ENCODE measurements around the gene HOXB2.

The HOXB2 gene

DNA sequence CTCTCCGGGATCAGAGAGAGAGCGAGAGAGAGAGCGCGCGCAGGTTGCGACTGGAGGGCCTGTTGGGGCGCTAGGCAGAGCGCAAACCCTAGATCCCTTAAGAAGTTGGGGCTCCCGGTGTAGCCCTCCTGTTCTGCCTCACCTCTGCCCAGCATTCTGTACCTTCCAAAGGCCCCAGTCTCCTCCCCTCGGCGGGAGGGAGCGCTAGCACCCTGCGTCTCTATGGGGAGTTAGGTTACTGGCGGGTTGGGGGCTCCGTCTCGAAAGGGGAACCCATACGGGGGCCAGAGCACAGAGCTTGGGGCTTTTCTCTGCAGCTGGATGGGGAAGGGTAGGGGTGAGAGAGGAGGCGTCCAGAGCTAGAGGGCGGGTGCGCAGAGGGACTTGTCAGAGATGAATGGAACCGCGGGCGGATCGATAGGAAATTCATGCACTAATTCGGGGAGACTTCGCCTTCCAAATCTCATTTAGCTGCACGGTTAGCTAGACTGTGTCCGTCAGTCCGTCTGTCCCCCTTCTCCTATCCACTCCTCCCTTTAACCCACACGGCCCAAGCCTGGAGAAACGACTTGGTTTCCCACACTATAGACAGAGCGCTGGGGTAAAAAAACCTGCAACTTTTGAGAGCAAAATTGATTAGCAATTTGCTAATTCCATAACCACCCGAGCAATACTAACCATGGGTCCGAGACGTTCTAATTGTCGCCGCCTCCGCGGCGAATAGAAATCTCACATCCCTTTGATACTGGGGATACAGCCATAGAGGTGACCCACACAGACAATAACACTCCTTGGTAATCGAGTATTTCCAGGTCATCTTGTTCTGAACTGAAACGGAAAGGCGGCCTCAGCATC is 33.9 kb upstream of the HOXB2 start:
- peak; percentile 42 to 49 for ATAC-seq

DNA sequence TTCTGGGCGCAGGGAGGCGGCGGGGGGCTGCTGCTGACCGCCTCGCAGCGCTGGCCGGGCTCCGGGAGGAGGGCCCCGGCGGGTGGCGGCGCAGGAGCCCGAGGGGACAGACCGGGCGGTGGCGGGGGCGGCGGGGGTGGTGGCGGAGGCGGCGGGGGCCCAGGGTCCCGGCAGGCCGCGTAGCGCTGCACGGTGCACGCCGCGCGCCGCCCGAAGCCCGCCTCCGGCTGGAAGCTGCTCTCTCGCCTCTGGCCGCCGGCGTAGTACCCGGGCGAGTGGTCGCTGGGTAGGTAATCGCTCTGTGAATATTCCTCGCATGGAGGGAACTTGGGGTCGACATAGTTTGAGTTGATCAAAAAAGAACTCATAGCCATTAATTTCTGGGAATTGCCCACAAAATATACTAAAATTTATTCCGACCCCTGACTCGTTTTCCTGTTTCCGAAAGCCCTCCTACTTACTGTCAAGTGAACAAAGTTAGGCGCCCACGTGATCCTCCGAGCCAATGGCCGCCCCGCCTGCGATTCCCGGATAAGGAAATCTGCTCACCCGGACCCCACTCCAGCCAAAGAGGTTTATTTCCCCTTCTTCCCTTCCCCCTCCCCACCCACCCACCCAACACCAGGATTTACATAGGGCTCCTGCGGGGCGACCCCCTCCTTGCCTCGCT is 33.2 kb upstream of the HOXB2 start, which contains the start of gene HOXB4:
Gene HOXB4, minus strand, starts transcription at position 405 of the 670 bp plus-strand sequence. Its CDS starts 31 bp downstream, at position 374.
- ATAC-seq, result peak; percentile 66 to 68

DNA sequence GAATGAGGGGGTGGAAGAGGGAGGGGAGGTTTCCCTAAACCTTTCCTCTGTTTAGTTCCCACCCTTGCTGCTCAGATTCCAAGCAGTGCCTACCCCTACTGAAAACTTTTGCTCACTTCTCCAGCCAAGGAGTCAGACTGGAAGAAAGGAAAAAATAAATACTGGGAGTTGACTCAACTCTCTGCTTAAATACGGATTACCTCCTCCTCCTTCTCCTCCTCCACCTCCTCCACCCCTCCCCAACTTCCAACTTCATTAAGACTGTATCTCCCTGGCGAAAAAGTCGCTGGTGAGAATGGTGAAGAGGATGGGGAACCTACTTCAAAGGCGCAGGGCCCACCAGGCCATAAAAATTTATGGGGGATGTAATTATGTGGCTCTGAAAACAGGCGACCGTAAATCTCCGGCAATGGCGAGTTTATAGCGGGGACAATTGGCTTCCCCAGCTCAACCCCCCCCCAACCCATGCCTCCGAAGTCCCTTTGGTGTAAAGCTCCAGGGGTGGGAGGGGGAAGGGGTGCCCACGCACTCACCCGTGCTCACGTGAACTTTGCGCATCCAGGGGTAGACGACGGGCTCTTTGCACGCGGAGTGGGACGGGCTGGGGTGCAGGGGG is 32.5 kb upstream of the HOXB2 start:
- peak in 1 of 2 donors; percentile 14 for ATAC-seq

DNA sequence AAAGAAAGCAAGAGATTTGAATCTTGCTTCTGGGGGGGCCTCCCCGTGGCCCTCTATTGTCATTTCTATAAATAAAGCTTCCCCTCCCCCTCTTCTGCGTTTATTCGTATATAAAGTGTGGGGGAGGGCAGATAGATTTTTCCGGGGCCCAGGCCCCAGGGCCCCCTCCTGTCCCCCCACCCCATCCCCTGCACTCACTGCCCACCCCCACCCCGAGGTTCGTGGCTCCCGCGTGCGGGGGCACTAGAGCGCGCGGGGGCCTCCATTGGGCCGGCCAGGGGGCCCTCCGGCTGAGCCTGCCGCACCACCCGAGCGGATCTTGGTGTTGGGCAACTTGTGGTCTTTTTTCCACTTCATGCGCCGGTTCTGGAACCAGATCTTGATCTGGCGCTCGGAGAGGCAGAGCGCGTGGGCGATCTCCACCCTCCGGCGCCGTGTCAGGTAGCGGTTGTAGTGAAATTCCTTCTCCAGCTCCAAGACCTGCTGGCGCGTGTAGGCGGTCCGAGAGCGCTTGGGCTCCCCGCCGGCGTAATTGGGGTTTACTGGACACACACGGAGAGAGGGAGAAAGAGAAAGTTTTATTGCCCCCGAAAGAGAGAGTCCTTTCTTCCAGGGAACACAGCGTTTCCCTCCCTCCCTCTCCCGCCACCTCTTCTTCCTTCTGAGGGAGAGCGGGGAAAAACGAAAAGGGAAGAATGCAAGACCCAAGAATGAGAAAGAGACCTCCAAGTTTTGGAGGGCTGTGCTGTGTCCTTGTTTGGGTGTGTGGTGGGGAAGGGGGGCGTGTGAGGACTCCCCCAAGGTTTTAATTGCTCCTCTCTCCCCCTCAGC is 31.8 kb upstream of the HOXB2 start:
- ATAC-seq, result no peak

DNA sequence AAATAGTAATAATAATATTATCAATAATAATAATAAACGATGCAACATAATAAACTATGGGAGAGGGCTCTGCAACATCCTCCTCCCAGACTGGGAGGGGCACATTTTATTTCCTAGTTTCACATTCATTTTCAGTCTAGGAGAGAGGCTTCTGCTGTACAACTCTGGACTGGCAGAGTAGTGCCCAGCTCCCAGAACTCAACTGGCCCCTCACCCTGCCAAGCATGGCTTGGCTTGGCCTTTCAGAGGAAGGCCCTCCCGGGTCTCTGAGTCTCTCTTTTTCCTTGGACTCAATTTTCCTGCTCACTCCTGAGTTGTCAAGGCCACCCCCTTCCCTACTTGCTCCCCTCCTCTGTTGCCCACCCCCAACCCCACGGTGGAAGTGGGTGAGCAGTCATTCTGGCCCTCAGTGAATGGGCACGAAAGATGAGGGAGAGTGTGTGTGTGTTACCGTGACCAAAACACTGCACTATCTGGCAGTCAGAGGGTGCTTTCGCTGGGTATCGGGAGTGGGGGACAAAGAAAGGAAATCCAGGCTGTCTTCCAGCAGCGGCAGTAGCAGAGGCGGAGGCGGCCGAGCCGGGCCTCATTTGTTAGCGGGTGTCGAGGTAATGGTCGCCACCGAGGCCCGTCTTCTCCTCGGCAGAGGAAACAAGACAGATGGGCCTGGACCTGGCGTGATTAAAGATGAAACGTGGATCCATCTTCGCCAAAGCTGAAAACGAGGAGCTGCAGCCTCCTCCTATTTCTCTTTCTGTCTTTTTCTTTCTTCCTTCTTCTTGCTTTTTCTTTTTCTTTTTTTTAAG is 31.0 kb upstream of the HOXB2 start:
- no peak for ATAC-seq

DNA sequence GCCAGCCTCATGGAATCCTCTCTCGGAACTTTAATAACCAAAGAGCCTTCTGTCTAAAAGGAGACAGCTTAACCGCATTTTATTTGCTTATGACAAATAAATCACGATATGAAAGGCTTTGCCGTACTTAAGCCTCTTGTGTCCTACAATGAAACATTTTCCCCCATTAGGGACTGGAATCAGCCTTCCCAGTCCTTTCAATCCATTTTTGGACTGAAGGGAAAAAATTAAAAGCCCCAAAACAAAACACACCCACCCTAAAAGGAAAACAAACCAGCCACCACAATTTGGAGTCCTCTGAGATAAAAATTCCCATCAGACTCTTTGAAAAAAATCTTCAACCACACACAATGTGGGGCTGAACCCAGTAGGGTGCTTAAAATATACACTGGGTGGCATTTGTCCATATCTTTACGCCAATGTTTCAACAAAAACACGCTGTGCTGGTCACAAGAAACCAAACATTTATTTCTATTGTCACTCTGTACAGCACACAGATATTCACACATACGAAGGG is 30.2 kb upstream of the HOXB2 start:
- ATAC-seq, result no peak

DNA sequence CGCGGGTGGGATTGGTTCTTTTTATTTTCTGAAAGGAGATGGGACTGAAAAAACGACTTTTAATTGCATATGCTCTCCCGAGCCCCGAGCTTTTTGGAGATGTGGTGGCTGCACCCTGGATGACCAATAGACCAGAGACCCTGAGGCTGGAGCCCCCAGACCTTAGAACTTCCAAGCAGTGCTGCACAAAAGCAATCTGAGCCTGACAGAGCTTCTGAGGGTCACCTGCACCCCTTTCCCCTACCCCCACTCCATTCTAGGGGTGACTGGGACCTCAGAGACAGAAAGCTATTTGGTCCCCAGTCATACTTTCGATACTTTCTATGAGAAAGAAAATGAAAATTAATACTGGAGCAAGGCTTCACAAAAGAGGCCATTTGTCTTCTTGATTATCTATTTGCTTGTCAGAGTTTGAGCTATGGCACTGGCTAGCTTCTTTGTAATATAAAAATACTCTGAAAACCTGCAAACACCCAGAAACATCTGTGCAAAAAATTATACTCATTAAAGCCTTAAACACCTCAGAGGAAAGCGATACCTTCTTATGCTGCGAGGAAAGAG is 29.7 kb upstream of the HOXB2 start:
- ATAC-seq, result no peak

DNA sequence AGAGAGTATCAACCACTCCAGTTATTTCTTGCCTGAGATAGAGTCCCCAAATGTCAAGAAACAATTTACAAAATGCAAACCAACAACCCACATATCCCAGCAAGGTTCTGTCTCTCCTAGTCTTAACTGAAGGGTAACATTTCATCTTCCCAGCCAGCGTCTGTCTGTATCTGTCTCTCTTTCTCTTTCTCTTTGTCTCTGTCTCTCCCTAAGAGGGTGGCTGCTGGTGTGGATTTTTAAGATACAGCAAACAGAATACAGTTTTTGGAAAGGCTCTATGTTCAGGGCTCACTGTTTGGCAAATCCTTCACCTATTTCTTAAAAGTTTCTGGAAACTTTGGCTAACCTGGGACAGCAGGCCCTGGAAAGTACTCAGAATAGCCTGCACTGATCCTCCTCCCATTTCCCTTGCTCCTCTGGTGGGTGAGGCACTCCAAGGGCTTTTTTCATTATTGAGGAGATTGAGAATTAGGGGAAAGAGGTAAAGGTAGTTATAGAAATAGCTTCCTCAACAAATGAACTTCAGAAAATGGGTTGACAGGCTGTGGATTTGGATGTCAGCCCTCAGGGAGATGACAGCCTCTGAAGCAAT is 27.0 kb upstream of the HOXB2 start:
- ATAC-seq, result no peak

DNA sequence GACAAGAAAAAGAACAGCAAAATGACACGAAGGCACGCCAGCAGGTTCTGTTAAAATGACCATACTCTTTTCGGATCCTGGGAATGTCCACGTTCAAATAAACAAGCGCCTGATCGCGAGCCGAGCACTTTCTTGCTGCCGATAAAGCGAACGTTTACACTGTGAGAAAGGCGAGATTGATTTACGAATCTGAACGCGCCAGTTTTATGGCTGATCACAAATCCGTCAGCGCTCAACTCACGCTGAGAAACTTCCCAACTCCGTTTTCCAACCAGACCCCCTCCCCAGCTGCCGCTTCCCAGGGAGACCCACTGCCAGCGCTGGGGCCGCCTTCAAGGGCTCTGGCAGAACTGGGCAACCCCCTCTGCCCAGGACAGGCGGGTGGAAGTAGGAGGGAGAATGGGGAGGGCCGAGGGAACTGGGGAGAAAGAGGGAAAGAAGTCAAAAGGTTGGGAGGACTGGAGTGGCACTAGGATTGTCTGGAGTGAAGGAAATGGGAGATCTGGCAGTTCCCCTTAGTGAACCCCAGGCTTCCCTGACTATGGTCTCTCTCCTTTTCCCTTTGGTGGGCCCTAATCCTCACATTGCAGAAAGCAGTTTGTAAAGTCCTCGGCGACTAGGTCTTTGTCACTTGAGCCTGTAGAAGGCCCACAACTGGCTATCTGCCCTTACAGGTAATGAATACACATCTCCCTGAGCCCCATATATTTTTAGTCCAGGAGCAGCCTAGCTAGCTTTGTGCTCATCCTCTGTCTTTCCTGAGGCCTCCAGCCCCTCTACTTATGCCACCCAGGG is 26.3 kb upstream of the HOXB2 start:
- no peak for ATAC-seq

DNA sequence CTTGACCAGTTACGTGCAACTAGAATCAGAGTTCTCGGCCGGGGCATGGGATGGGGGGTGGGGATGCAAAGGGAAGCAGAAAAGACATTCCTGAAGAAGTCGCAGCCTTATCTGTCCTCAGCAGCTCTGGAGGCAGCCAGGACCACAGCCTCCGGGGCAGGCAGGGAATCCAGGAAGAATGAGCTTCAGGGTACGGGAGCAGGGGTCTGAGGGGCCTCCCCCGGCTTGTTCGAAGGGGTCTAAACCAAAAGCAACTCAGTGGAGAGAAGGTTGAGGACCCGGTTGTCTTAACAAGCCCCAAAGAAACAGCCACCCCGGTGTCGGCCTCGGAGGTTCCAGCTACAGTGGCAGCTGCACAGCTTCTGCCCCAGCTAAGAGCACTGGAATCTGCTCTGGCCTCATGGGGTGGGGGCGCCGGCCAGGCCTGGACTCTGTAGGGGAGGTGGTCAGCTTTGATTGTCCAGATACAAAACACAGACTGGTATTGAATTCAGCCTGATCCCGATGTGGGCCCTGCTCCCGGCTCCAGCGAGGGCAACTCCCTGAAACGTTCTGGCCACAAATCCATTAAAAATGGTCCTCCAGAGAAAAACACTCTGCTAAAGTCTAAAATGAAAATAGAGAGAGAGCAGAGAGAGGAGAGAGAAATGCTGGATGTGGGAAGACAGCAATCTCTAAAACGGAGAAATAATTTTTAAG is 25.6 kb upstream of the HOXB2 start:
- ATAC-seq, result no peak

DNA sequence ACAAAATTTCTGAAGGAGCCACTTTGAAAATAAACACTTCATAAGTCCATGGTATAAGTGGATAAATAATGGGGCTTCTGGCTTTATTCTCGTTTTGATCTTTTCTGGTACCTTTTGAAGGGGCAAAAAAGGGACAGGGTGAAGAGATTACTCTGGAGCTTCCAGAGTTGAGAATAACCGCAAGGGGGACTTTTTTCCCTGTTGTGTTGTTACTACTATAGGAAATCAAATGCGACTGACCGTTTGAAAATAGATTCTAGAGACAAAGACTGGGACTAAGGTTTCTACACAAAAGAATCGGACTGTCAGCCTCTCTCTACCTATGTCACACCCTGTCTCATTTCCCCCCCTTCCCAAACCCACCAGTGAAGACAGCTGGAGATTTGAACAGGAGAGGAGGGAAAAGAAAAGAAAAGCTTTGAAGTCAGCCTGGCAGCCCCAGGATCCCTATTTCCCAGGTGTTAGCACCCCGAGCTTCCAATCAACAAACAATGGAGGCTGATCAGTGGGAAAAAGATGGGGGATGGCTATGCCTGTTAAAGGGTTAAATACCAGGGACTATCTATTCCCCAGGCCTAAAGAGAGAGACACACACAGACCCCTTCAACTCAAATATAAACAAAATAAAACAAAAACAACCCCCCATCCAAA is 24.9 kb upstream of the HOXB2 start:
- ATAC-seq, result no peak

DNA sequence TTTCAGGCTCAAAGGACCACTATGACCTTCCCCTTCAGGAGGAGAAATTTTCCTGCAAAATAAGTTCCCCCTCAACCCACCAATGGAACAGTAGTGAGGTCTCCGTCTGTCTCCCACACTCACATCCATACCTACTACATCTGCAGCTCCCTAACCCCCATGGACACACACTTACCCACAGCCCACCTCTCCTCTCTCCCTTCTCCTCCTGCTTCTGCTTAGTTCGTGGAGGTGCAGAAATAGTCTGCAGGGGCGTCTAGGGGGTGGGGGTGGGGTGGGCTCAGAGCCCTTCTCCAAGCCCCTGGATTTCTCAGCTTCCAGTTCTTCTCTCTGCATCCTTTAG is 24.3 kb upstream of the HOXB2 start:
- no peak for ATAC-seq

DNA sequence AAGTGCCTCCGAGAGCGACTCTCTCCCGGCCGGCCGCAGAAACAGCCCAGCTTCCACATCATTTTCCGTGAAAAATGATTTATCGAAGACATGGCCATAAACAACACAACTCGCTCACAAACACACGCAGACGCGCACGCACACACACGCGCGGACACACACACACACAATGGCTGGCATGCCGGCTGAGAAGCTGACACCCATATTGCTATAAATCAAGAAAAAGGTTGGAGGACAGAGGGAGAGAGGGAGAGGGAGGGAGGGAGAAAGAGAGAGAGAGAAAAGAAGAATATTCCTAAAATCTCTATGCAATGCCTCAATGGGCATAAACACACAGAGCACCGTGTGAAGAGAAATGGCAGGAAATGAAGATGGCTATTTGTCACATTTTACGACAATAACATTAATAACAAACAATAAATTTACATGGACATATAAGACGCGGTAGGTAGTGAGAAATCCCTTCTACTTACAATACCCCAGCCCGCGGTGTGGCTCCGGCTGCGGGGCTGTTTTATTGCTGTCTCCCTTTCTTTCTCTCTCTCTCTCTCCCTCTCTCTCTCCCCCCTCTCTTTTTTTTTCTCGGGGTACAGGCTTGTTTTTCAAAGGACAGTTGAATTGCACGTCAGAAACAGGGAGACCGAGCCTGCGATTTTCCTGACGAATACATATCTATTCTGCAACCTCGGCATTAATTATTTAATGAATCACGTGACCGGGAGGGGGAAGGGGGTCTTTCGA is 23.8 kb upstream of the HOXB2 start:
- ATAC-seq, result no peak

DNA sequence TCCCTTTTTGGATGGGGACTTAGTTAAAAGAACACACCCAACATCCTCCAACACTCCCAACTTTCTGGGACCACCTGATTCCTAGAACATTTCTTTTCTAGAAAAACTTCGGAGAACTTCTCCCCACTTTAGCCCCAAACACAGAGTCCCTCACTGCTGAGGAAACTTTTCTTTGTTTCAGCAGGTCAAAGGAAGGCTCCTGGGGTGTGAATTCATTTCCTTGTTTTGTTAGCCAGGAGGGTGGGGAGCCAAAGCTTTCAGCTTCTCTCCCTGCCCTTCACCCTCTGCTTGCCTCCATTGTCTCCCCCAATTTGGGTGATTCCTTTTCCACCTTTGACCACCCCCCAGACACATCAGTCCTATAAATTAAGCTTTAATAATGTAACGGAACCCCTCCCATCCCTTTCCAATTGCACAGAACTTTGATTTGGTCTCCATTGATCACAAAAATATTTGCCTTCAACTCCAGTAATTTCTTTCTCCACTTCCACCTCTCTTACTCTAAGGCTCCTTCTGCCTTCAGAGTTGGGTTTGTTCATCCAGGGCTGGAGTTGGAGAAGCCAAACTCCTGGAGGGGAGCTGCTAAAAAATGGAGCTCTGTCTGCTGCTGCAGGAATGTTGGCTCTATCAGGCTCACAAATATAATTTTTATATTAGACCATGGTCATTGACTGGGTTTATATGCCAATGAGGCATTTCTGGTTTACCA is 22.9 kb upstream of the HOXB2 start:
- ATAC-seq, result no peak

DNA sequence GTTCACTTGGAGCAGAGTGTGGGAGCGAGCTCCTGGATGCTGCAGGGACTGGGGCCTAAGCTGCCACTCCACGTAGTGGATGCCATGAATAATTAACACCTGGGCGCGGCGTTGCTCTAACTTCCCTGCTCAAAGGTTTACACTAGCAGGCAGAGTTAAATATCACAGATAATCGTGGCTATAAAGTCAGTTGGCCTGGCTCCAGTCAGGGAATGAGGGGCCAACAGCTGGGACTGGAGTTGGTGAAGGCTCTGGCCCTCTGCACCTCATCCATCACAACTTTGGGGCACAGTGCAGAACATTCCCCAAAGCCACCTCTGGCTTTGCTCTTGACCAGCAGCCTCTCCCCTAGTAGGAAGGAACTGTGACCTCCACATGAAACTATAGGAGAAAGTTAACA is 22.3 kb upstream of the HOXB2 start:
- ATAC-seq, result no peak

DNA sequence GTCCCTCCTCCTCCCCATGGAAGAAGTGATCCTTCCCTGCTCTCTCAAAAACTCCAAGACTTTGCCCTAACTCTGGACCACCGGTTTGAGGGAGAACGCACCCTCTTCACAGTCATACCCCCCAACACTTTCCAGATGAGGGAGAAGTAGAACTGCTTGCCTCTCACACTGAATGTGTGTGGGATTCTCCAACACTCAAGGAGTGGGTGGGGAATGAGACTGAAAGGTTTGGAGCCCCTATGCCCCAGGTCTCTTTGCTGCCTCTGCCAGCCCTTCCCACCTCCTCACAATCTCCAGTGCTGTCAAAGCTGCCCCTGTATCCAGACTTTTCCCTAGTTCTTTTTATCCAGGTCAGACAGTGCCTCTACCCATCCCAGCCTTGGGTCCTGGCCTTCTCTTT is 21.8 kb upstream of the HOXB2 start:
- no peak for ATAC-seq

DNA sequence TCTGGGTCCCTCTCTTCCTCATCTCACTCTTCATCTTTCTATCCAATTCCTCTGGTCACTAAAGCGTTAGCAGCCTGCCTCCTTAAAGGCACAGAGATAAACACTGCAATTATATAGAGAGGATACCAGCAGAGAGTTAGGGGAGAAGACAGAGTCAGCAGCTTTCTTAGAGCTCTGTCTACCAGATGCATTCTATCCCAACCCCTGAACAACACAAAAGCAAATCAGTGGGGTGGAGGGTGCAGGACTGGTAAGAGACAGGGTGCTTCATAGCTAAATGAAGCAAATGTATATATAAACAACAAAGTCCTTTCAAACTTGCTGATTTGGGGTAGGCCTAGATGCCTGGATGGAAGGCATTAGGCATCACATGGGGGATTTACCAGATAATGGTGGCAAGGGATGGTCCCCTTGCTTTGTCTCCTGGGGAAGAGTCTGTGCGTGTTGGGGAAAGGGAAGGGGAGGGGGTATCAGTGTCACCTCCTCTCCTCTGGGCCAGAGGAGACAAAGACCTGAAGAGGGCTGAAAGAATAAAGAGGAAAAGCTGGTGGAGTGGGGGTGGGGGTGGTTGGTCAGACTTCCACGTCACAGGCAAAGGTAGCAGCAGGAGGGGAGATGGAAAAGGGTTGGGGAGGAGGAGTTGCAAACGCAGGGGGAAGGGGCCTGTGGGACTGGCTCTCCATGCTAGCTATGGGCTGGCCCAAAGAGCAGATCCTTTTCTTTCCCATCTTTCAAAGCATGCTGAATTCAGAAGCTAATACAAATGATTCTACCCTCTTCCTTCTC is 21.2 kb upstream of the HOXB2 start:
- no peak for ATAC-seq
